ENCODE data around the gene PDE6G.
A peak's percentile ranks its signal among the peaks of the same experiment; 100 is the strongest.
"Not testable (repeated sequence)": the region's sequence is repeated elsewhere in the genome, so short reads cannot be mapped to it uniquely, and the experiment has no call there.

The PDE6G gene

DNA sequence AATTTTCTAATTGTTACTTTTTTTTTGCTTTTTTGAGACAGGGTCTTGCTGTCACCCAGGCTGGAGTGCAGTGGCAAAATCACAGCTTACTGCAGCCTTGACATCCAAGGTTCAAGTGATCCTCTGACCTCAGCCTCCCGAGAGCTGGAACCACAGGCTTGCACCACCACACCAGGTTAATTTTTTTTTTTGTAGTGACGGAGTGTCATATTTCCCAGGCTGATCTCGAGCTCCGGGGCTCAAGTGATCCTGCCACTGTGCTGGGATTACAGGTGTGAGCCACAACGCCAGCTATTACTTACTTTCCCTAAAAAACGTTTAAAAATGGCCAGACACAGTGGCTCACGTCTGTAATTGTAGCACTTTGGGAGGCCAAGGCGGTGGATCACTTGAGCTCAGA, 26.1 kb downstream of the PDE6G start:
- DNase-seq, result no peak

DNA sequence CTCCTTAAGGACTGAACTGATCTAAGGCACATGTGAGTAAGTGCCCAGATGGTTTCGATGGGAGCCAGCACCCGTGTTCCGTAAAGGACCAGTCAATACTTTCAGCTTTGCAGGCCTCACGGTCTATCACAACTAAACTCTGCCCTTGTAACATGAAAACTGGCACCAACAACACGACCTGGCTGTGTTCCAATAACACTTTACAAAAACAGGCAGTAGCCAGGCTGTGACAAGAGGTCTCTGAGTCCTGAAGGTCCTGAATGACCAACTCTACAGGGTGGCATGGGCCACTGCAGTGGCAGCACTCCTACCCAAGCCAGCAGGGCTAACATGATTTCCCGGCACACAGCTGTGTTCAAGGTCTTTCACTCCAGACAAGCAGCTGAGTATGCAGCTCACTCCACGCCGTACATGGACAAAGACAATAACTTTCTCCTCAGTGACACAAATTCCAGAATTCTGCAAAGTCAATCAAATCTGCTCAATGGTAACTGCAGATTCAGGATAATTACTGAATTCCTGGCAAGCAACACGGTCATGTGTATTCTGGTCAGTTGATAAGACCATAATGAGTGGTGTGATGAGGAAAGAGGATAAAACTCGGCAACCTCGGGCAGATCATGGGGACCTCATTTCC, 34.7 kb downstream of the PDE6G start:
- no peak for DNase-seq

DNA sequence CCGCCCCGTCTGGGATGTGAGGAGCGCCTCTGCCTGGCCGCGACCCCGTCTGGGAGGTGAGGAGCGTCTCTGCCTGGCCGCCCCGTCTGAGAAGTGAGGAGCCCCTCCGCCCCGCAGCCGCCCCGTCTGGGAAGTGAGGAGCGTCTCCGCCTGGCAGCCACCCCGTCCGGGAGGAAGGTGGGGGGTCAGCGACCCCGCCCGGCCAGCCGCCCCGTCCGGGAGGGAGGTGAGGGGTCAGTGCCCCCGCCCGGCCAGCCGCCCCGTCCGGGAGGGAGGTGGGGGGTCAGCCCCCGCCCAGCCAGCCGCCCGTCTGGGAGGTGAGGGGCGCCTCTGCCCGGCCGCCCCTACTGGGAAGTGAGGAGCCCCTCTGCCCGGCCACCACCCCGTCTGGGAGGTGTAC, 38.0 kb downstream of the PDE6G start:
- DNase-seq, result not testable (repeated sequence)

DNA sequence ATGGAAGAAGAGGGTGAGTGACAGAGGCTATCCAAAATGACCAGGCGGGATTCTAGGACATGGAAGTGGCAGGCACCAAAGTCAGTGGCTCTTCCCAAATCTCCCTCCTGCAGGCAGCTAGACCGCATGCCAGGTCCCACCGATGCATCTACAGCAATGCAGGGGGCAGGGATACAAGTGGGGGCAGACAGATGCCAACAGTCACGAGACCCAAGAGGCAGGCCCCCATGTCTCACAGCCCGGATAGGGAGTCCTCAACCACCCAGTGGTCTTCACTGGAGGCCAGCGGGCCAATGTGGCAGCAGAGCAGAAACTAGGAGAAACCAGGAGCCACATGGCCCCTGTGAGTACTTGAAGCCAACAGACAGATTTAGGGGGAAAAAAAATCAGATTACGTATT, 39.5 kb downstream of the PDE6G start:
- no peak for DNase-seq

DNA sequence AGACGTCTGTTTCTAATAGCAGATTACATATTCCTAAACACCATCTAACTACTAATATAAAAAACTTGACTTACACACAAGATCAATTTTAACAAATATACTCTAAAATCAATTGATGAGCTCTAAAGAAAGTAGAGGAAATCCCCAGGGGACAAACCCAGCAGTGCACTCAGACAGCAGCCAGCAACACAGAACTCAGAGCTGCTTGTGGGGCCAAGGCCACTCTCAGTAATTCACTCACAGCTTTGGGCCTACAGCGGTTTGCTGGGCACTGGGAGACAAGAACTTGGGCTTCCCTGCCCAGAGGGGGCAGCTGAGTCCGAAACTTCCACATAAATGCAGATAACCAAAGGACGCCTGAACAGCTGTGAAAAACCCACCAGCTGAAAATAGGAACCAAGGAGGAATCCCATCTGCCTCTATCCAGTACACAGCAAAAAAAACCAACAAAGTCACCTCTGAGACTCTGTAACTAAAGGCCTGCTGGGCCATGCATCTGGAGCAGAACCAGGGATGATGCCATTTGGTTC, 40.9 kb downstream of the PDE6G start:
- DNase-seq, result no peak

DNA sequence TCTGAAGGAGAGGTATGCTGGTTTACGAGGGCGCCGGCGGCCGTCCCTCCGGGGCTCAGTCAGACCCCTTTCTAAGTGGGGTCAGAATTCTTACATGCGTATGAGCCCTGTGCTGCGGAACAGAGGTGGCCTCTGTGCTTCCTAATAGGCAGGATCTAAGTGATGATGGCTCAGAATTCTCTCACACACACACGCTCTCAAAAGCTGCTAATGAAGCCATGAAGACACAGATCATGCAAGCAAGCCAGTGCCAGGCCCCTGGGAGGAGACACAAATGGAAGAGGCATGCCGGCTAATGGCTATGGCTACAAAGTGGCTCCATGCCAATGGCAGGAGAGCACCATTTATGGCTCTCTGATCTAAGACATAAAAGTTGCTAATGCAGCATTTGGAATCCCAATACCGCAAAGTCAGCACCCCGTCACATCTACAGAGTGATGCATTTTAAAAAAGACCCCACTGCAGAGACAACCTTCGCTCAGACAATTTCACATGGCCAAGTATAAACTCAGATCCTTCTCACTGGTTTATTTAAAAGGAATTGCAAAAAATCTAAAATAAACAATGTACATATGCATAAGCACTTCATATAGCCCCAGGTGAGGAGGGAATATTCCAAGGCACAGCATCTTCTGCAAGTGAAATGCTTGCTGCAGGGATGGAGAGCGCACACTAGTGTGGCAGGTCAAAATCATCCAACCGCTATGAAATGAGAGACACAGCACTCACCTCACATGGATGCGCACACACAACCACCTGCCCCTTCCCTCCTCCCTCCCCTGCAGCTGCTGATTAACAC, 44.0 kb downstream of the PDE6G start:
- DNase-seq, result no peak

DNA sequence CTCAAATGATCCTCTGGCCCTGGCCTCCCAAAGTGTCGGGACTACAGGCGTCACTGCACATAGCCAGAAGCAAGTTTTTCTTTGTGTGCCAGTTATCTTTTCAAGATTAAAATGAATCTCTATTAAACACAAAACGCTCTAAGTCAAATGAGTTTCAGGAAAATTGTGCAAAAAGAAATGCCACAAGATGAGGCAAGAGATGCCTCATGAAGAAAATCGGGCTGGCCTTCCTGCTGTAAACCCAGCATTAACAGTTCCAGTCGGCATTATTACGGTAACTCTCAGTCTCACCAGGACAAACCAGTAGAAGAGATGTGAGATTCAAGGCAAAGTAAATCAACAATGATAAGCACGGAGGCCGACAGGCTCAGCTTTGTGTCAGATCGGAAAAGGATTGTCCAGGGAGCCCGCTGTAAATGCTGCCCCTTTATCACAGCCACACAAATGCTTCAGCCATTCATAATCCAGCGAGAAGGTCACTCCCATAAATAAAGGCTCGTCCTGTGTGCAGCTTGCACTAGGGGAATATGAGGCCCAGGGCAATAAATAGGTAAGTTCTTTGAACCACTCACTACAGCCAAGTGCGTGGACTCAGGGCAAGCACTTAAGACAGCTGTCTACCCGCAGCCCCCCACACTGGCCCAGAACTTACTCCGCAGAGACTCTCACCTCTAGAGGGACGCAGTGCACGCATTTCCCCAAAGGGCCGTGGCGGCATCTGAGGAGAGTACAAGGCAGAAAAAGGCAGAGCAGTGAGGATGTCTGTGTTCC, 46.6 kb downstream of the PDE6G start:
- DNase-seq, result no peak

DNA sequence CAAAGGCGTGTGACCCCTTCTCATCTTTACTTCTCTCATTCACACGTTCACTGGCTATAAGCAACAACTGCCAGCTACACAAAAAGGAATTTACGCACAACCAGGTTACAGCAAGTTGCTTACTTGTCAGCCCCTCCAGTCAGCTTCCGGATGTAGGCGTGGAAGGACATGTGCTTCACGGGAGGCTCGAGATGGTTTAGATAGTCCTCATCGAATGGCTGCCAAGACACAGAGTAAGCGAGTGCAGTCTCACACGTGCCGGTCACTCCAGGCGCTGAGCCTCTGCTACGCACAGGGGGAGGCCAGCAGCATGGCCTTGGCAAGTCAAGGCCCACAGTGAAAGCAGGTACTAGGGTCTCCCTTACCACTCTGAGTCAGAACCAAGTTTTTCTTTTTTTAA, 47.7 kb downstream of the PDE6G start:
- no peak for DNase-seq

GRCh38 chr17:81608082-81608481, 48.3 kb downstream of the PDE6G start:
- DNase-seq, result no peak

GRCh38 chr17:81607431-81607830, 48.9 kb downstream of the PDE6G start:
- no peak for DNase-seq

- DNase-seq, result no peak
Measured at GRCh38 chr17:81603846-81604610, 52.3 kb downstream of the PDE6G start.

DNA sequence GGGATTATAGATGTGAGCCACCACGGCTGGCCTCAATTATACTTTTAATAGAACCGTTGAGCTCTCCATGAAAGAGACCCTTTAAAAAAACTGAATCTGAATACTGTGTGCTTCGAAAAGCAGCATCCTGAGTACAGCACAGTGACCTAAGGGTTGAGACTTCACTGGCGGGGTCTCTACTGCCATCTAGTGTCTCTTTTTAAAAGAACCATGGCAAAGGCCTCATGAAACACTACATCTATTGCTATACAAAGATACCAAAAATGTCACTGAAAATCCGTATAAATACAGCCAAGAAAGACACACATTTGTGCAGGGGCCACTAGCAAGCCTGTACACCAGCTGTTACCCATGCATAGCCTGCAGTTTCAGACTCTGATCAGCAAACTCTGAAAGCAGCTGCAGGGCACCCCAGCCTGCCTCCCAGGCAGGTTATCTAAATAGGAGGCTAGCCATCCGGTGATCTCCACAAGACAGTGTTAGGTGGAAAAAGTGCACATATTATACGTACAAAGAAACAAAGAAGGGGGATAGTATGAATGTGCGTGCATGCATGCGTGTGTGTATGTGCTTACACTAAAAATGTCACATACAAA, 54.7 kb downstream of the PDE6G start:
- peak; percentile 57 to 75 for DNase-seq

Measured in CD4-positive, alpha-beta T cell treated with Interleukin-4 for 1 hour (primary cell).